ENCODE results near the gene ERFE.
"Not testable (repeated sequence)": the region's sequence is repeated elsewhere in the genome, so short reads cannot be mapped to it uniquely, and the experiment has no call there.

DNA sequence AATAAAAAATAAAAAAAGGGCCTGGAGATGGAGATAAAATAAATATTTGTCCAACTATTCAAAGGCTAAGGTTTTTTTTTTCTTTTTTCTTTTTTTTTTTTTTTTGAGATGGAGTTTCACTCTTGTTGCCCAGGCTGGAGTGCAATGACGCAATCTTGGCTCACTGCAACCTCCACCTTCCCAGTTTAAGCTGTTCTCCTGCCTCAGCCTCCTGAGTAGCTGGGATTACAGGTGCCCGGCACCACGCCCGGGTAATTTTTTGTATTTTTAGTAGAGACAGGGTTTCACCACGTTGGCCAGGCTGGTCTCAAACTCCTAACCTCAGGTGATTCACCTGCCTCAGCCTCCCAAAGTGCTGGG, 12.3 kb downstream of the ERFE start:
- TF ChIP-seq EZH2 (IDR thresholded peaks at IDR 0.05; ENCODE audit: borderline replicate concordance, low read length) = not testable (repeated sequence)
- TF ChIP-seq, protein P1, sequence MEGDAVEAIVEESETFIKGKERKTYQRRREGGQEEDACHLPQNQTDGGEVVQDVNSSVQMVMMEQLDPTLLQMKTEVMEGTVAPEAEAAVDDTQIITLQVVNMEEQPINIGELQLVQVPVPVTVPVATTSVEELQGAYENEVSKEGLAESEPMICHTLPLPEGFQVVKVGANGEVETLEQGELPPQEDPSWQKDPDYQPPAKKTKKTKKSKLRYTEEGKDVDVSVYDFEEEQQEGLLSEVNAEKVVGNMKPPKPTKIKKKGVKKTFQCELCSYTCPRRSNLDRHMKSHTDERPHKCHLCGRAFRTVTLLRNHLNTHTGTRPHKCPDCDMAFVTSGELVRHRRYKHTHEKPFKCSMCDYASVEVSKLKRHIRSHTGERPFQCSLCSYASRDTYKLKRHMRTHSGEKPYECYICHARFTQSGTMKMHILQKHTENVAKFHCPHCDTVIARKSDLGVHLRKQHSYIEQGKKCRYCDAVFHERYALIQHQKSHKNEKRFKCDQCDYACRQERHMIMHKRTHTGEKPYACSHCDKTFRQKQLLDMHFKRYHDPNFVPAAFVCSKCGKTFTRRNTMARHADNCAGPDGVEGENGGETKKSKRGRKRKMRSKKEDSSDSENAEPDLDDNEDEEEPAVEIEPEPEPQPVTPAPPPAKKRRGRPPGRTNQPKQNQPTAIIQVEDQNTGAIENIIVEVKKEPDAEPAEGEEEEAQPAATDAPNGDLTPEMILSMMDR (IDR thresholded peaks at IDR 0.05; ENCODE audit: low read length) = not testable (repeated sequence)
